WTC11 (cell line): ENCODE data around the gene MID1.

Source experiments
- CREB1 ChIP-seq: sonication (generic); formaldehyde crosslinking; IDR thresholded peaks from 2 replicates; pipeline ENCODE4 v1.8.0; 2023; ENCODE audit warnings: mild to moderate bottlenecking, missing genetic modification reagents
- ETV6 ChIP-seq: sonication (generic); formaldehyde crosslinking; IDR thresholded peaks from 2 replicates; pipeline ENCODE4 v1.8.1; 2022; ENCODE audit warnings: mild to moderate bottlenecking, missing genetic modification reagents
- GABPB1 ChIP-seq: sonication (generic); formaldehyde crosslinking; IDR thresholded peaks from 2 replicates; pipeline ENCODE4 v1.8.1; 2023; ENCODE audit warnings: mild to moderate bottlenecking, missing genetic modification reagents
- KAT7 ChIP-seq: sonication (generic); formaldehyde crosslinking; IDR thresholded peaks from 2 replicates; pipeline ENCODE4 v1.8.1; 2023; ENCODE audit warnings: missing genetic modification reagents, mild to moderate bottlenecking, borderline replicate concordance
- NR1H2 ChIP-seq: sonication (generic); formaldehyde crosslinking; IDR thresholded peaks from 2 replicates; pipeline ENCODE4 v1.9.0; 2021; ENCODE audit warnings: mild to moderate bottlenecking, moderate library complexity, missing genetic modification reagents
- SOX15 ChIP-seq: fragments of 250-450 bp; sonication (Bioruptor Pico); IDR thresholded peaks from 2 replicates; pipeline ENCODE4 v1.9.0; 2021; ENCODE audit warnings: mild to moderate bottlenecking
- SP1 ChIP-seq: sonication (generic); formaldehyde crosslinking; conservative IDR thresholded peaks from 2 replicates; pipeline ENCODE4 v1.8.1; 2022; ENCODE audit warnings: missing genetic modification reagents
- TCF7 ChIP-seq: sonication (generic); formaldehyde crosslinking; IDR thresholded peaks from 2 replicates; pipeline ENCODE4 v1.8.0; 2022; ENCODE audit warnings: mild to moderate bottlenecking, low read depth, missing genetic modification reagents, moderate library complexity
- TF ChIP-seq, protein P1 (sequence below): fragments of 200-600 bp; IDR thresholded peaks from 2 replicates; pipeline ENCODE4 v1.8.0; 2022; ENCODE audit warnings: antibody characterized with exemption
- TF ChIP-seq, protein P2 (sequence below): sonication (generic); formaldehyde crosslinking; IDR thresholded peaks from 2 replicates; pipeline ENCODE4 v1.8.1; 2023; ENCODE audit warnings: mild to moderate bottlenecking, missing genetic modification reagents, moderate library complexity
- TF ChIP-seq, protein P3 (sequence below): fragments of 250-450 bp; sonication (Bioruptor Pico); IDR thresholded peaks from 2 replicates; pipeline ENCODE4 v1.9.0; 2021; ENCODE audit warnings: moderate library complexity, mild to moderate bottlenecking, inconsistent platforms, borderline replicate concordance
- TF ChIP-seq, protein P4 (sequence below): sonication (generic); formaldehyde crosslinking; conservative IDR thresholded peaks from 2 replicates; pipeline ENCODE4 v1.8.1; 2022; ENCODE audit warnings: mild to moderate bottlenecking, missing genetic modification reagents
- TF ChIP-seq, protein P5 (sequence below): sonication (generic); formaldehyde crosslinking; IDR thresholded peaks from 2 replicates; pipeline ENCODE4 v1.8.1; 2023; ENCODE audit warnings: mild to moderate bottlenecking, missing genetic modification reagents

DNA sequence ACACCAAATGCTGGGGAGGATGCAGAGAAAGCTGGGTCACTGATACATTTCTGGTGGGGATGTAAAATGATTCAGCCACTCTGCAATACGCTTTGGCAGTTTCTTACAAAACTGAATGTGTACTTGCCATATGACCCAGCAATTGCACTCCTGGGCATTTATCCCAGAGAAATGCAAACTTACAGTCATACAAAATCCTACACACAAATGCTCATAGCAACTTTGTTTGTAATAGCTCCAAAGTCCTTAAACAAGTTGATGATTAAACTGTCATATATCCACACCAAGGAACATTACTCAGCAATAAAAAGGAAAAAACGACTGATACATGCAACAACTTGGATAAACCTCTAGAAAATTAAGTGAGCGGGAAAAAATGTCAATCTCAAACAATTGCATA, 12.3 kb downstream of the MID1 start:
- TF ChIP-seq, protein P1, sequence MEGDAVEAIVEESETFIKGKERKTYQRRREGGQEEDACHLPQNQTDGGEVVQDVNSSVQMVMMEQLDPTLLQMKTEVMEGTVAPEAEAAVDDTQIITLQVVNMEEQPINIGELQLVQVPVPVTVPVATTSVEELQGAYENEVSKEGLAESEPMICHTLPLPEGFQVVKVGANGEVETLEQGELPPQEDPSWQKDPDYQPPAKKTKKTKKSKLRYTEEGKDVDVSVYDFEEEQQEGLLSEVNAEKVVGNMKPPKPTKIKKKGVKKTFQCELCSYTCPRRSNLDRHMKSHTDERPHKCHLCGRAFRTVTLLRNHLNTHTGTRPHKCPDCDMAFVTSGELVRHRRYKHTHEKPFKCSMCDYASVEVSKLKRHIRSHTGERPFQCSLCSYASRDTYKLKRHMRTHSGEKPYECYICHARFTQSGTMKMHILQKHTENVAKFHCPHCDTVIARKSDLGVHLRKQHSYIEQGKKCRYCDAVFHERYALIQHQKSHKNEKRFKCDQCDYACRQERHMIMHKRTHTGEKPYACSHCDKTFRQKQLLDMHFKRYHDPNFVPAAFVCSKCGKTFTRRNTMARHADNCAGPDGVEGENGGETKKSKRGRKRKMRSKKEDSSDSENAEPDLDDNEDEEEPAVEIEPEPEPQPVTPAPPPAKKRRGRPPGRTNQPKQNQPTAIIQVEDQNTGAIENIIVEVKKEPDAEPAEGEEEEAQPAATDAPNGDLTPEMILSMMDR: no peak
- TF ChIP-seq, protein P2, sequence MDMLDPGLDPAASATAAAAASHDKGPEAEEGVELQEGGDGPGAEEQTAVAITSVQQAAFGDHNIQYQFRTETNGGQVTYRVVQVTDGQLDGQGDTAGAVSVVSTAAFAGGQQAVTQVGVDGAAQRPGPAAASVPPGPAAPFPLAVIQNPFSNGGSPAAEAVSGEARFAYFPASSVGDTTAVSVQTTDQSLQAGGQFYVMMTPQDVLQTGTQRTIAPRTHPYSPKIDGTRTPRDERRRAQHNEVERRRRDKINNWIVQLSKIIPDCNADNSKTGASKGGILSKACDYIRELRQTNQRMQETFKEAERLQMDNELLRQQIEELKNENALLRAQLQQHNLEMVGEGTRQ (CRISPR knock-in tag): no peak
- TF ChIP-seq SP1 (no peak), NR1H2 (CRISPR knock-in tag) (no peak), TCF7 (CRISPR knock-in tag) (no peak), SOX15 (no peak), GABPB1 (no peak), CREB1 (CRISPR knock-in tag) (no peak), ETV6 (CRISPR knock-in tag) (no peak), KAT7 (CRISPR knock-in tag) (no peak)
- TF ChIP-seq, protein P3, sequence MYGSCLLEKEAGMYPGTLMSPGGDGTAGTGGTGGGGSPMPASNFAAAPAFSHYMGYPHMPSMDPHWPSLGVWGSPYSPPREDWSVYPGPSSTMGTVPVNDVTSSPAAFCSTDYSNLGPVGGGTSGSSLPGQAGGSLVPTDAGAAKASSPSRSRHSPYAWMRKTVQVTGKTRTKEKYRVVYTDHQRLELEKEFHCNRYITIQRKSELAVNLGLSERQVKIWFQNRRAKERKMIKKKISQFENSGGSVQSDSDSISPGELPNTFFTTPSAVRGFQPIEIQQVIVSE (CRISPR knock-in tag): no peak
- TF ChIP-seq, protein P4, sequence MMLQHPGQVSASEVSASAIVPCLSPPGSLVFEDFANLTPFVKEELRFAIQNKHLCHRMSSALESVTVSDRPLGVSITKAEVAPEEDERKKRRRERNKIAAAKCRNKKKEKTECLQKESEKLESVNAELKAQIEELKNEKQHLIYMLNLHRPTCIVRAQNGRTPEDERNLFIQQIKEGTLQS (CRISPR knock-in tag): no peak
- TF ChIP-seq, protein P5, sequence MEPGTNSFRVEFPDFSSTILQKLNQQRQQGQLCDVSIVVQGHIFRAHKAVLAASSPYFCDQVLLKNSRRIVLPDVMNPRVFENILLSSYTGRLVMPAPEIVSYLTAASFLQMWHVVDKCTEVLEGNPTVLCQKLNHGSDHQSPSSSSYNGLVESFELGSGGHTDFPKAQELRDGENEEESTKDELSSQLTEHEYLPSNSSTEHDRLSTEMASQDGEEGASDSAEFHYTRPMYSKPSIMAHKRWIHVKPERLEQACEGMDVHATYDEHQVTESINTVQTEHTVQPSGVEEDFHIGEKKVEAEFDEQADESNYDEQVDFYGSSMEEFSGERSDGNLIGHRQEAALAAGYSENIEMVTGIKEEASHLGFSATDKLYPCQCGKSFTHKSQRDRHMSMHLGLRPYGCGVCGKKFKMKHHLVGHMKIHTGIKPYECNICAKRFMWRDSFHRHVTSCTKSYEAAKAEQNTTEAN (CRISPR knock-in tag): no peak
